Stimulated activated CD8-positive, alpha-beta memory T cell treated with anti-CD3 and anti-CD28 coated beads, Interleukin-4, amount 100 ng/mL, for 48 hours (primary cell): Measurements from ENCODE around the gene PPP1R3G.
A peak's percentile ranks its signal among the peaks of the same experiment; 100 is the strongest.

Experiments used
- DNase-seq: peaks from one replicate; pipeline ENCODE4 v3.0.0-alpha.2; 2020

Gene PPP1R3G

DNA sequence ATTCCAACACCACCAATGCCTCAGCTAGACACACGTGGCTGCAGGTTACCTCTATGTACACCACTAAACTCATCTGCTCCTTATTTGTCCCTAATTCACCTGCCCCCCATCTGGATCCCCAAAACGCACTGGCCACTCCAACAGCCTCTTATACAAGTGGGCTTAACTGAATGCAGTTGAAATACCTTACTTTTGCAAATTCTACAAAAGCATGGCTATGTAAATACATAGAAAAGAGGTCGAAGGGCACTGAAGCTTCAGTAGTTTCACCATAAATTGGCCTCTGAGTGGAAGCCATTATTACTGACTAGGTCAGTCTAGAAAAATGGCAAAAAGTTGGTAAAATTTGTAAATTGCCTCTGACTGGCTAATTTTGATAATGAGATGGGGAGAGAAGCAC, 11.1 kb upstream of the PPP1R3G start:
- DNase-seq, result no peak

DNA sequence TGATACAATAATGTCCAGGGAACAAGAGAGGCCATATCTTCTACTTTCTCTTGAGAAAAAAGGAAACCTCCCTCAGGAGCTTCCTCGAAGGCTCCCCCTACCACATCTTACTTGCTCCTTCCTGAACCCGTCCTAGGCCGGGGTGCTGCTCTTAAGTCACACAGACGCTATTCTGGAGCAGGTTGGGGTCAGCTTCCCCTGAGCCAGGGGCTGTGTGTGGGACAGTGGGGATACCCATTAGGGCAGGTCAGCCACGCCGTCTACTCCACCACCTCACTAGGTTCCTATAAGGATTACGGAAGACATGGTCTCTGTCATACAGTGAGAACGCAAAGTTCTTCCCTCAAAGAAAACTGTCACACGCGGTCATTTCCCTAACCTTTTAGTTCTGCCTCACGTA, 8.2 kb upstream of the PPP1R3G start:
- DNase-seq, result no peak

DNA sequence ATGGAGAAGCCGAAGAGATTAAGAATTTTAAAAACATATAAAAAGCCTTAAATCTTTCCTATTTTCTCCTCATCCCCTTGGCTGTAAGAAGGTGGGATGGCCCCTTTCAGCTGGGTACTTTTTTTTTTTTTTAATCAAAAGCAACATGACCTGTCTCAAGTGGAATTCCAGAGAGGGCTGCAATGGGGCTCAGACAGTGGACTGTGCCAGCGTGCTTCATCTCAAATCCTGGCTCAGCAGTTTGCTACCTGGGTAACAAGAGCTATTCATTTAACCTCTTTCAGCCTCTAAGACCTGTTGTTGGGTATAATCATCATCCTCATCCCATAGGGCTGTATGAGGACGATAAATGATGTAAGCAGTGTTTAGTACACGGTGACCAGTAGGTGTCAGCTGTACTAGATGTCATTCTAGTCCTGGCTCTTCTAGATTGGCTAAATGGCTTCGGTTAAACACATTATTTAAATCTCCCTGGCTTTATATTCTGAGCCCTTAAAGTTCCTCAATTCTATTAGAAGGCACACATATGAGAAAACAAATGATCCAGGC, 6.9 kb upstream of the PPP1R3G start:
- no peak for DNase-seq

DNA sequence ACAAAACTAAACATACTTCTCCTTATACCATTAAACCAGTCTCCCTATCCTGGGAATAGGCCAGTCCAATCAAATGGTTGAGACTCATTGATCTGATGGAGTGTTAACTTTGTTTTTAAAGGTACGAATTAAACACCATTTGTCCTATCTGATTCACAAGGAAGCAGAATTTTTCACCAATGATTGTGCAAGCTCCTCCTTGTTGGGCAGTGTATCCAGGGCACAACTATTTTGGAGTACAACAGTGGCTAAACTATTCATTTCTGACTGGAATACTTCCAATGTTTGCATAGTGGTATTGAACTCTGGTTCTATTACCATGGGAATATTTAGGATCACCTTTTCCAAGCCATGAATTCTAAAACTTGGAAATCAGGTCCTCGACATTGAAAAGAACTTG, 5.4 kb upstream of the PPP1R3G start:
- no peak for DNase-seq

DNA sequence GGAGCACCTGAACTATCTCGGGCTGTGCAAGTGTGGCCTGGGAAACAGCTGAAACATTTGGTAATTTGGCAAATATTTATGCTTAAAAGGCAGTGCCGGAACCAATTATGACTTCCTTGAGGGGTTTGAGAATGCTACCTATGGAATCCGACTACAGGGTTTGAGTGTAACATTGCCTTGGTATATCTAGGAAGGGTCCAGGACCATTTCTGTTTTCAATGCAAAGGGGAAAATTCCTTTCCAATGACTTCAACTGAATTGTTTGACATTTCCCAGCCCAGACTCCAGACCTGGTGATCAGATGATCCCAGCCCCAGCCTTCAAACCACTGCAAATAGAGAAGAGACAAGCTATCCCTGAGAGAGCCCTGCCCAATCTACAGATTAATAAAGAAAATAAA, 4.6 kb upstream of the PPP1R3G start:
- DNase-seq, result no peak

DNA sequence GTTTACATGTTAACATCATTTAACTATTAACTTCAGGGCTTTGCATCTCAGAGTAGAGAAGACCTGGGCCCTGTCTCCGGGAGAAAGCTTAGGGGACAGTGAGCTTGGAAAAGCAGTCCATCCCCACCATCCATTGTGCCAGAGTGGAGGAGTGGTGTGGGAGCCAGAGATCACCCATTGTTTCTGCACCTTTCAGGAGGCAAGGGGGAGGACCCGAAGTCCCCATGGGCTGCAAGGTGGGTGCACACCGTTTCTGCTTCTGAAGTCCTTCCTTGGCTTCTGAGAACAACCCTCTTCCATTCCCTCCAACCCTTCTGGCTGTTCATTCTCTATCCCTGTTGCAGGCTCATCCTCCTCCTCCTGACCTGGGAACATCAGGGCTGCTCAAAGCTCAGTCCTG, 4.0 kb upstream of the PPP1R3G start:
- no peak for DNase-seq

DNA sequence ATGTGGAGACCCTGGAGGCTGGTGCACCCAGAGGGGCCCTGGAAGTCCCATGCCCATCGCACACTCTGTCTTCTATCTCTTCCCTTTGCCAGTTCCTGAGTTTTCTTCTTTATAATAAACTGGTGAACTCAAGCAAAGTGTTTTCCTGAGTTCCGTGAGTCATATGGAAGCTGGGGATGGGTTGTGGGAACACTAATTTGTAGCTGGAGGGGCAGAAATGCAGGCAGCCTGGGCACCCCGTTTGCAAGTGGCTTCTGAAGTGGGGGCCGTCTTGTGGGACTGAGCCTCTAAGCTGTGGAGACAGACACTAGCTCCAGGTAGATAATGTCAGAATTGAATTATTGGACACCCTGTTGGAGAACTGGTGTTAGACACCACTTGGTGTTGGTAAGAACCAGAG, 3.2 kb upstream of the PPP1R3G start:
- DNase-seq, result no peak

DNA sequence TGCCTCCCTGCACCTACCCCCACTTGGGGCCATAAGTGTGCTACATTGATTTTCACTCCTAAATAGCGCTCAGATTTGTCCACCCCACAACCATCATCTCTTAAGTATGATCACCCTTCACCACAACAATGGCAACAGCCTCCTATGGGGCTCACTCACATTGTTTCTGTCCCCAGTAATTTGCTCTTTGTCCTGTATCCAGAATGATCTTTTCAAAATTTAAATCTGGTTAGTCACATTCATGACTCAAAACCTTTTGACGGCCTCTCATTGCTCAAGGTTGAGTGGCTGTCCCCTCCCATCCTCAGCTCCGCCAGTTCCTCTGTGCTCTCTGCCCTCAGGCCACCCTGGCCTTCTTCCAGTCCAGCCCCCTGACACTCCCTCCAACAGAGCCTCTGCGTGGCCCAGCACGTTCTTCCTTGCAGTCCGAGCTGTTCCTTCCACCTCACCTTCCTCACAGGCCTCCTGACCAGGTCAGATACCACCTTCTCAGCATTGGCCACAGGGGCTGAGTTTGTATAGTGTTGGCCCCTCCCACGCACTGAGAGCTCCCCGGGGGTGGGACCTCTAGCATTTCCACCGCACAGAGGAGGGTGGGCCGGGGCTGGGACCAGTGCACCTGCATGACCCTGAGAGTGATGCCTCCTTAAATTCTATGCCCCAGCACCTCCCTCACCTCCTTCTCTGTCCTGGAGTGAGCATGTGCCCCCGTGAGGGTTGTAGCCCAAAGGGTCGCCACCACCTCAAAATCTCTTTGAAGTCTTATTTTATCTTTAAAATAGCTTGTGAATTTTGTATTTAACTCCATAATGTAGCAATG, 2.4 kb upstream of the PPP1R3G start:
- DNase-seq, result no peak

DNA sequence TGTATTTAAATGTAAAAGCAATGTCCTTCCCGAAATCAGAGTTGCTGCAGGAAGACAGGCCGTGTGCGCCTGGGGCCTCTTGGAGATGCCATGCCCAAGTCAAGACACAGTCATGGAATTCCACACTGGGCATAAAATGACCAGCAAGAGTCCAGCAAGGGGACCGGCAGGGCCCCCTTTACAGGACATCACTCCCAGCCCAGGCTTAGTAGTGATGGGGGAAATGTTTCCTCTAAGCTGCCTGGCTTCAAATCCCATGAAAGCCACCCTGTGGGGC, 1.9 kb upstream of the PPP1R3G start:
- no peak for DNase-seq

DNA sequence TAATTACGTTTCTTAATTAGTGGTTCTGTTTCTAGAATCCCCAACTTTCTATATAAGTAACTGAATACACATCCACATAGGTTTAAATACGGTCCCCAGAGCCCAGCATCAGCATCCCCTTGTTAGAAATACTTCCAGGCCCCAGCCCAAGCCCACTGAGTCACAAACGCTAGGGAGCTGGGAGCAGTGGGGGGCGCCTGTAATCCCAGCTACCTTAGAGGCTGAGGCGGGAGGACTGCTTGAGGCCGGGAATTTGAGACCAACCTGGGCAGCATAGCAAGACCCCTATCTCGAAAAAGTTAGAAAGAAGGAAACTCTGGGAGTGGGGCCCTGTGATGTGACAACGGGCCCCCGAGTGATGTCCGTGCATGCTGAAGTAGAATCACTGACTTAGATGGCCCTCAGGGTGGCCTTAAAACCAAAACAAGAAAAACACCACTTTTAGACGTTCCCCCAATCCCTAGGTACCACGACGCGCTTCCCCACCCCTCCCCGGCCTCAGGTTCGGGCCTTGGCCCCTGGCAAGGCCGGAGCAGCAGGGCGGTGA, 1.3 kb upstream of the PPP1R3G start:
- DNase-seq, result no peak

DNA sequence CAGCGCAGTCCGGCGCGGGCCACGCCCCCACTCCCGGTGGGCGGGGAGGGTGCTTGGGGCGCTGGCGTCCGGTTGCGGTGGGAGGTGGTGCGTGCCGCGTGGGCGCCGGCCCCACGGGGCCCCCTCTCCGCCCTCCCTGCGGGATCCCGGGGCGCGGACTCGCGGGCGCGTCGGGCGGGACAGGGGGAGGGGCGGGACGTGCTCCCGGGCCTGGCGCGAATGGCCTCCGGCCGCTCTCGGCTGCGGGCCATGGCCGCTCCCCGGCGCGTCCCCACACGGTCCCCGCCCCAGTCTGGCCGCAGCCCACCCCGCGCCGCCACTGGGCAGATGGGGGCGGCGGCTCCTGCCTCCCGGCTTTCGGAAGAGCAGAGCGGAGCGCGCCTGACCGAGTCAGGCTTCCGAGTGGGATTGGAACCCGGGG, 771 bp upstream of the PPP1R3G start:
- DNase-seq, result no peak

DNA sequence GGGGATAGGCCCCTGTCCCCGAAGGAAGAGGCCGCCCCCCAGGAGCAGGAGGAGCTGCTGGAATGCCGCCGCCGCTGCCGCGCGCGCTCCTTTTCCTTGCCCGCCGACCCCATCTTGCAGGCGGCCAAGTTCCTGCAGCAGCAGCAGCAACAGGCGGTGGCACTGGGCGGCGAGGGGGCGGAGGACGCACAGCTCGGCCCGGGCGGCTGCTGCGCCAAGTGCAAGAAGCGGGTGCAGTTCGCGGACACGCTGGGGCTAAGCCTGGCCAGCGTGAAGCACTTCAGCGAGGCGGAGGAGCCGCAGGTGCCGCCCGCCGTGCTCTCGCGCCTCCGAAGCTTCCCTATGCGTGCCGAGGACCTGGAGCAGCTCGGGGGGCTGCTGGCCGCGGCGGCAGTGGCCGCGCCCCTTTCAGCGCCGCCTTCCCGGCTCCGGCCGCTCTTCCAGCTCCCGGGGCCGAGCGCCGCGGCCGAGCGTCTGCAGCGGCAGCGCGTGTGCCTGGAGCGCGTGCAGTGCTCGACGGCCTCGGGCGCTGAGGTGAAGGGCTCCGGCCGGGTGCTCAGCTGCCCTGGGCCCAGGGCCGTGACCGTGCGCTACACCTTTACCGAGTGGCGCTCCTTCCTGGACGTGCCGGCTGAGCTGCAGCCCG, 630 bp downstream of the PPP1R3G start:
- DNase-seq, result peak; percentile 31

DNA sequence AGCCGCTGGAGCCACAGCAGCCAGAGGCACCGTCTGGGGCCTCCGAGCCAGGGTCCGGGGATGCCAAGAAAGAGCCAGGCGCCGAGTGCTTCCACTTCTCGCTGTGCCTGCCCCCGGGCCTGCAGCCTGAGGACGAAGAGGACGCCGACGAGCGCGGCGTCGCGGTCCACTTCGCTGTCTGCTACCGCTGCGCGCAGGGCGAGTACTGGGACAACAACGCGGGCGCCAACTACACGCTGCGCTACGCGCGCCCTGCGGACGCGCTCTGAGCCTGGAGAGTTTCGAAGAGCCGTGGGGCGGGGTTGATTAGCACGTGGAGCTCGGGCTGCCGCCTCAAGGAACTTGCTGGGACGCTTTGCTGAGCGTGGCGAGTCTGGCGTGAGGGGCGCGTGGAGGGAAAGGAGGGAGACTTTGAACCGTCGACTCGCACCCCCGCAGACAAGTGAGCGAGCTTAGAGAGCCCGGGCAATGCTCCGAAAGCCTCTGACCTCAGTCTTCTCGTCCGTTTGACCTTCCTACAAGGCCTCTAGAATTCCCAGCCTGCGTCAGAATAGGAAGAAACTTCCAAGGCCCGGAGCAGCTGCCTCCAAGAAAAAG, 1.3 kb downstream of the PPP1R3G start:
- DNase-seq, result no peak

DNA sequence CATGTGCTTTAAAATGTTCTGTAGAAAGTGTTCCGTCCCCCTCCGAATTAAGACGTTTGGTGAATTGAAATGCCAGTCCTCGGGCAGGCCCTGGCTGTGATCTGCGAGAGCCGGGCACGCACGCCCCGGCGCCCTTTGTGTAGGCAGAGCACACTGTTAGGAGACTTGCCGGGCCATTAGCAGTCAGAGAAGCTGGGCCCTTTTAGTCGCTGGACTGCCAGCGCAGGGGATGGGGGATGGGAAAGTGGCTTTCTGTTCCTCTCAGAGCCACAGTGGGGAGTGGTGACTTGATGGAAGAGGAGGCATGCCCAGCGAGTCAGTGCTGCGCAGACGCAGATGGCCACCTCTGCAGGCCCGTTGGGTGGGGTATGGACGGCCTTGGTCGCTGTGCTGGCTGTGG, 2.2 kb downstream of the PPP1R3G start:
- no peak for DNase-seq

DNA sequence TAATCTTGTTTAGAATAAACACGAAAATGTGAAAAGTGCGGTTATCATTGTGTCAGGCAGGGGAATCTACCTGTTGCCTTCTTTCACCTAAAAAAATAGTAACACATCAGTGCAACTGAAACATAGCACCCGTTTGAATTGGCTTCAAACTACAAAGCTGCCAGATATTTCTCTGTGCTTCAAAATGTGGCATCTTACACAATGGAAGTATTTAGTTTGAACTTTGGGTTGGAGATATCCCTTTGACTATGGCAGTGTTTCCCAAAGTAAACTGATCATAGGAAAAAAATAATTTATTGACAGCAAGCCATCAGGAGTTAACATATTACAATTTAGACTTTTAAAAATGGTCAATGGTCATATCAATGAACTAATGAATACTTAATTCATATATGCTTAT, 3.6 kb downstream of the PPP1R3G start:
- DNase-seq, result no peak

DNA sequence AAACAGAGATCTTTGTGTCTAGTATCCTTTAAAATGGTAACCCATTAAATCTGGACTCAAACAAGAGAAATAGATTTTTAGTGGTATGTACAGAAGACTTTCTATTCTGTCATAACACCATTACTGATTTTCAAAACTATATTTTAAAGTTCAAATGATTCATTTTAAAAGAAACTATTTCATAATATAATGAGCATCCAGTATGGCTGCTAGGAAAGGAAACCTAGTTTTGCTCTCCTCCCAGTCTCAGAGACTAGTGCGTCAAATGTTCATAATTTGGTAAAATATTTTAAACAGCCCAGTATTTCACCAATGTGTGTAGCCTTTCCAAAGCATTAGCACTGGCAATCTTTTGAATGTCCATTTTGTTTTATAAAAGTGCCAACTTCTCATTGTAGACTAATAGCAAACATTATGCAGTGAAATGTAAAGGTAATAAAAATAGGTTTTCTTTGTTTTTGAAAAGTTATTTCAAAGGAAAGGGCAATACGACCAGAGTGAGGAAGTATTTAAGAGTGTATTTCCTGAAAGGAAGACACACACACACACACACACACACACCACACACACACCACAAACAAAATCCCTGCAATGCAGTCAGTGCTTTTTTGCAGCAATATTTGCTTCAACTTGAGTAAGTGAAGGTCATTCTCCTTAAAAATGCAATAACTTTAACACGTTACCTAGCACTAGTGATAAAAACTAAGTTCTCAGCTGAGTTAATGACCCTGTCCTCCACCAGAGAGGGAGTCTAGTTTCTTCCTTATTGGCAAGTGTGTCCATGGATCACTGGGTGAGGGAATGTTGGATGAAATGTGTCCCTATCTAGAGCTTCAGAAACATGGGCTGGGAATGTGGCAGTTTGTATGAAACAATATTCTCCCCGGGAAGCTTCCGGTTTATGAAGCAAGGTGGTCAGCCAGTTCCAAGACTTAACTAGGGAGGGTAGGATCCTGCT, 4.6 kb downstream of the PPP1R3G start:
- DNase-seq, result no peak

DNA sequence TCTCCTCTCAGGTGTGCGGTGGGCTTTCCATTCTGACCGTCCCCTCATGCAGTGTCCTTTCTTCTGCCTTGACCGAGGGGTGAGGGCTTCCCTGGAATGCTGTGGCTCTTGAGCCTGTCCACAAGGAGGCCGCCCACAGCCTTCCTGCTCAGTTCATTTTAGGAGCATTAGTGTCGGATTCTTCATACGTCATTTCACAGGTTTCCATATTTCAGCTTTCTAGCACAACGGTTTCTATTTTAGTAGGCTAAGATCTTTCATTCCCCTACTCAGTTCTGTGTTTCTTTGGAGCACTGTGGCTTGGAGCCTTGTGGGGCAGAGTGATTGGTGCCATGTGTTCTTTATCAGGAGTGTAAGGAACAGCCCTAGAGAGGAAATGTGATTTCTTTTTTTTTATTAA, 5.5 kb downstream of the PPP1R3G start:
- no peak for DNase-seq

DNA sequence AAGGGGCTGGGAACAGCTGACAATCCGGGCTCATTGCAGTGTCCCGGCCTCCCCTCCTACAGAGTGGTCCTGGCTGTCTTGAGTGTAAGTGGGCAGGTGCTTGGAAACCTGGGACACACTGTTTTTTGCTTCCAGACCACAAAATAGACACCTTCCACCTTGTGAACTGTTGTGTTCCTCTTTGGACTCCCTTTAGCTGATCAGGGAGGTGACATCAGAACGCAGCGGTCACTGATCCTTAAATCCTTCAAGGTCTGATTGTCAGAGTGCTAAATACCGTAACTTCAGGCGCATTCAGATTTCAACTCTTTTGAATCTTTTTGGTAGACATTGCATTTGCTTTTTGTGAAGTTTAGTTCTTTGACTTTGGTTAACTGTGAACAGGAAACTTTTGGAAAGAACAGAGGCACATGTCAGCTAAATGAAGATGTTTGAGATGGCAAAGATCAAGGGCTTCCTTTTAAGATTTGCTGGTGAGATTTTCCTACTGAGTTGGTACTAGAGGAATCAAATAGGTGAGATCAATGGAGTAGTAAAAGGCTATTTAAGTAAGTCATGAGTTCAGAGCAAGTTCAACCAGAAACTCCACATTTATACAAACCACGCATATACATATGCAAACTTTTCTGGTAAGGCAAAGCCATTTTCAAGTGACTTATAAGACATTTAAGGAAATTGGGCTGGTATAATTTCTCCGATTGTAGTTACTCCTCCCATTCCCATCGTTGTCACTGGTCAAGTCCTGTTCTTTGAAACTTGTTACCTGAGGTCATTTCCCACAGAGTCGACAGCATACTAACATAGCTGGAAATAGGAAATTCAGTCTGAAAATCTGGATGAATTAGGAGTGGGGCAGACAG, 6.3 kb downstream of the PPP1R3G start:
- DNase-seq, result no peak

DNA sequence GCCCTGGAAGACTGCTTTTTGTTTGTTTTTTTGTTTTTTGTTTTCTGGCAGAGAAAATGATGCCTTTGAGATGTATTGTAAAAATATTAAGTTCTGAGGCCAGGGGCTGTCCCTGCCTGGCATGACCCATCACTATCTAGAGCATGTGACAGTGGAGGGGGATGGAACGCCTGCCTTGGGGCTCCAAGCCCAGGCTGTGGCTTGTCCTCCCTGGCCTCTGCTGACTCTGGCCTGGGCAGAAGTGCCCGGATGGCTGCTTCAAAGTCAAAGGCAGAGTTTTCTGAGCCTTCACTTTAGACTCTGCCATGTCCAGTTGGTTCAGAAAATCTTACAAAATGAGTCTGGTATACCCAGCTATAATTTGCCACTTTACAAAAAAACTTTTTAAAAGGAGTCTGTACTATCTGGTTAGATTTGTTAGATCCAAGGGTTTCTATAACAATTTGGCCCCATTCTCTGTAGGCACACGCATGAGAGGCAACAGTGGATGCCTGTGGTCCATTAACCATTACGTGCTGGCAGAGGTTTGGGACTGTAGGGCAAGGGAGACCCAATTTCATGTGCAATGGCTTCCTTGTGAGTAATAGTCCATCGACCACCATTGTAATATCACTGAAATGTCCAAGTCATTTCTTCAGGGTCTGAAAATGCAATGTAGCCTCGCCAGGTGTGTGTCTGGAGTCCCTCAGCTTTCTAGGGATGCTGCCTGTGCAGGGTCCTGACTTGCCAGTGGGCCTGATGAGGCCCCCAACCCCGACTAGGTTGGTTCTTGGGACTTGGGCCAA, 8.3 kb downstream of the PPP1R3G start:
- no peak for DNase-seq

DNA sequence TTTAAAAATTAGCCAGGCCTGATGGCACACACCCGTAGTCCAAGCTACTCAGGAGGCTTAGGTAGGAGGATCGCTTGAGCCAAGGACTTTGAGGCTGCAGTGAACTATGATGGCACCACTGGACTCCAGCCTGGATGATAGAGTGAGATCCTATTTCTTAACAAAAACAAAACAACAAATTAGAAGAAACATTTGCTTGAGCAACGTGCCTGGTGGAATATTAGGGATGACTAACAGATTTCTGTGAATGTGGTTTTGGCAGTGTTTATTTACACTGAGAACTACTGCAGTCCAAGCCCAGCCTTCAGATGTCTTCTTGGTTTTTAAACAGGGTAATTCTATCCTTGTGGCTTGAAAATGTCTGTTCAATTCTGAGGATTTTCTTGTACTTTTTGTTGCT, 9.2 kb downstream of the PPP1R3G start:
- no peak for DNase-seq

DNA sequence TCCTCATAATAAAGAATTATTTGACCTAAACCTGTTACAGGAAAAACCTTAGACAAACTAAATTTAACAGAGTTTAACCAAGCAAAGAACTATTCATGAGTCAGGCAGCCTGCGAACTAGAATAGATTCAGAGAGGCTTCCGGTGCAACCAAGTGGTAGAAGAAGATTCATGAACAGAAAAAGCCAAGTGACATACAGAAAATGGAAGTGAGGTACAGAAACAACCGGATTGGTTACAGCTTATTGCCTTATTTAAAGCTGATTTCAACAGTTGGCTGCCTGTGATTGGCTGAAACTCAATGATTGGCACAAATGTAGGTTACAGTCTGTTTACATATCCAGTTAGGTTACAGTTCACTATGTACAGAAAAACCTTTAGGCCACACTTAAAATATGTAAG, 10.1 kb downstream of the PPP1R3G start:
- no peak for DNase-seq
